HL-60 (cell line): ENCODE measurements around the gene ABAT.

Source experiments
- CTCF ChIP-seq: IDR thresholded peaks from one replicate; pipeline ENCODE4 v1.5.1; 2011; ENCODE audit warnings: low read length, control low read depth, inconsistent platforms; ENCODE audit not compliant: insufficient read depth
- GABPA ChIP-seq: IDR thresholded peaks from 2 replicates; pipeline ENCODE4 v1.6.1; 2012; ENCODE audit warnings: low read depth
- POLR2AphosphoS5 ChIP-seq: IDR thresholded peaks from 2 replicates; pipeline ENCODE4 v1.6.1; 2012; ENCODE audit warnings: low read depth
- REST ChIP-seq: IDR thresholded peaks from 2 replicates; pipeline ENCODE4 v1.6.1; 2012; ENCODE audit warnings: low read depth; ENCODE audit not compliant: insufficient replicate concordance

DNA sequence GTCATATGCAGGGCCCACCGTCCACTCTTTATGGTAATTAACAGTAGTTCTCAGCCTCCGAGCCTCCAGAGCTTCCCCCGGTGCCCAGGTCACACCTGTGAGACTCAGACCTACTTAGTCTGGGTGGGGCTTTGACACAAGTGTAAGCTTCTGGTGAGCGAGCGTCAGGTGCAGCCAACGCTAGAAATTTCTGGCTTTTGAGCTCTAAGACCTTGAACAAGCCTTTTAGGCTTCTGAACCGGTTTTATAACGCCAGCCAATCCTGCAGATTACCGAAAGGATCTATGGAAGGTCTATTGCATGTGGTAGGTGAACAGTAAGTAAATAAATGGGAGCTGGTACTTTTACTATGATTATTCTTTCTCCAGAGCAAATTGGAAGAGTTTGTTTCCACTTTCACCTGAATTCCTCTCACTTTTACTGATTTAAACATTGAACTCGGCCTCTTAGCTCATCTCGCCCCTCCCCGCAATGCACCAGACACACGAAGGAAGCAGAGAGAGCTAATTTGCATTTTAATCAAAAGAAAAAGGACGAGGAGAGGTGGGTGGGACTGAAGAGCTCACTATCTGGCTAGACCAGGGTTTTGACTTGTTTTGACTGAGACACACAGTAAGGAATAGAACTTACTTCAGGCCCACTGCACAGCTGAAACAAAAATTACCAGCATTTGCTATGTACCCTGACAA, 47.1 kb downstream of the ABAT start:
- TF ChIP-seq CTCF (no peak), POLR2AphosphoS5 (no peak), GABPA (no peak), REST (no peak)
